Measurements from ENCODE around the gene TEAD4. TPM values are rescaled to one million over a fixed set of nuclear protein-coding genes. Genes with fewer than 3 reads are reported as not detected.

TEAD4 gene
- total and polyA plus RNA-seq, 8 donors = 17.4 to 43.8 (median 29.5) TPM

- Histone ChIP-seq H3K4me1 (no peaks in the 10 kb centered on the region), H3K4me3 (no peak overlapping the region), H3K36me3 (peaks cover 8 to 29% (median 12%) of the 10 kb centered on the region in 3 donors), H3K9me3 (no peaks in the 10 kb centered on the region), H3K27ac (no peak overlapping the region), H3K27me3 (no peaks in the 10 kb centered on the region)
- intact Hi-C loops (cut with DNase I) = no loop called here
- 93 to 95% methylated on average over 6 of the region's 6 CpGs for WGBS, 2 donors
- FAIRE-seq (no peak), DNase-seq (no peak), ATAC-seq (no peak)
- TF ChIP-seq CTCF (IDR thresholded peaks at IDR 0.05) = no peak
These were observed 24.8 kb upstream of the TEAD4 start for GRCh38 chr12:2934371-2934770.

GRCh38 chr12:2936301-2936700, 22.9 kb upstream of the TEAD4 start:
- Histone ChIP-seq H3K4me1 (no peaks in the 10 kb centered on the region), H3K27me3 (no peaks in the 10 kb centered on the region), H3K36me3 (peaks cover 2 to 24% (median 12%) of the 10 kb centered on the region in 3 donors), H3K4me3 (no peak overlapping the region), H3K27ac (no peak overlapping the region), H3K9me3 (no peaks in the 10 kb centered on the region)
- TF ChIP-seq CTCF (IDR thresholded peaks at IDR 0.05) = no peak
- ATAC-seq (no peak), DNase-seq (no peak), FAIRE-seq (no peak)
- intact Hi-C loops (cut with DNase I) = no loop called here
- WGBS, 2 donors = 90 to 93% methylated on average over 11 of the region's 11 CpGs

DNA sequence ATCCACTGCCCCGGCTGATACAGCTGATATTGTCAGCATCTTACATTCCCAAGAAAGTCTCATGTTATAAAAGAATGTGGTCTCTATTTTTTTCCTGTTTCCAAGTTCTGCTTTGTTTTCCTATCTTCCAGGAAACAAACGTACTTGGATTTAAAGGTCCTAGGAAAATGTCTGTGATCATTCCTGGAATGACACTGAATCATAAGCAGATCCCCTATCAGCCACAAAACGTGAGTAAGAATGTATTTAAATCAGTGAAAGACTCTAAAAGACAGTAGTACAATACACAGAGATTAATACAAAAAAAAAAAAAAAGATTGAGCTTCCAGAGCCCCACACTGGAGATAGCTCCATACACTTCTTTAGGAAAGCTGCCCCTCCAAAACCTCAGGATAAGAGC, 21.7 kb upstream of the TEAD4 start:
- no peak for TF ChIP-seq CTCF (IDR thresholded peaks at IDR 0.05)
- 78 to 81% methylated on average over 3 of the region's 3 CpGs for WGBS, 2 donors
- Histone ChIP-seq H3K4me3 (no peak overlapping the region), H3K36me3 (peaks cover 0 to 23% (median 12%) of the 10 kb centered on the region in 3 donors), H3K4me1 (no peaks in the 10 kb centered on the region), H3K27ac (no peak overlapping the region), H3K27me3 (no peaks in the 10 kb centered on the region), H3K9me3 (no peaks in the 10 kb centered on the region)
- ATAC-seq = no peak
- no peak for DNase-seq
- intact Hi-C loops (cut with DNase I) = no loop called here
- no peak for FAIRE-seq

- no peak for TF ChIP-seq CTCF (IDR thresholded peaks at IDR 0.05)
- FAIRE-seq (no peak), ATAC-seq (no peak), DNase-seq (no peak)
- Histone ChIP-seq H3K4me1 (peaks cover 0 to 2% (median 0%) of the 10 kb centered on the region in 3 donors), H3K36me3 (peaks cover 0 to 19% (median 6%) of the 10 kb centered on the region in 3 donors), H3K4me3 (no peak overlapping the region), H3K27me3 (no peaks in the 10 kb centered on the region), H3K27ac (no peak overlapping the region), H3K9me3 (no peaks in the 10 kb centered on the region)
- intact Hi-C loops (cut with DNase I) = no loop called here
- WGBS, 2 donors = 88% methylated on average over 5 of the region's 5 CpGs
These were observed 20.0 kb upstream of the TEAD4 start for GRCh38 chr12:2939191-2939590.

GRCh38 chr12:2940564-2940963, 18.6 kb upstream of the TEAD4 start:
- 67 to 72% methylated on average over 10 of the region's 10 CpGs for WGBS, 2 donors
- intact Hi-C loops (cut with DNase I) = loop anchor here in 1 of 3 donors (10.0 kb wide), 1 partner anchor 86 kb away; the partner anchor contains the start of gene TEX52
- no peak for FAIRE-seq
- Histone ChIP-seq H3K27me3 (no peaks in the 10 kb centered on the region), H3K4me3 (no peak overlapping the region), H3K4me1 (peaks cover 0 to 5% (median 0%) of the 10 kb centered on the region in 3 donors), H3K27ac (no peak overlapping the region), H3K36me3 (peaks cover 0 to 7% (median 0%) of the 10 kb centered on the region in 3 donors), H3K9me3 (no peaks in the 10 kb centered on the region)
- DNase-seq = no peak
- no peak for ATAC-seq
- no peak for TF ChIP-seq CTCF (IDR thresholded peaks at IDR 0.05)
